Natural killer cell (primary cell): Measurements from ENCODE around the gene CMTM1. TPM values are rescaled to one million over a fixed set of nuclear protein-coding genes. Genes with fewer than 3 reads are reported as not detected.

Experiments
- ATAC-seq, 3 donors: fragments of 150-1000 bp in 2 of 3; fragments of 200-7000 bp in 1 of 3; cut with Tn5 transposase; 1 replicate in 1 of 3; 2 replicates in 2 of 3; pipeline ENCODE4 v1.10.0; 2021; ENCODE audit warnings: mild to moderate bottlenecking in 2 of 3, moderate library complexity in 2 of 3
- DNase-seq, 2 donors: peaks; one replicate each; pipeline versions ENCODE4 v3.0.0 to v3.0.0-alpha.2; 2013 to 2021; ENCODE audit warnings: mixed read lengths in 1 of 2
- H3K27ac ChIP-seq: one replicate; pipeline ENCODE4 v1.5.1; 2013; ENCODE audit warnings: mild to moderate bottlenecking, low read length
- H3K27me3 ChIP-seq: one replicate; pipeline ENCODE4 v1.6.1; 2013; ENCODE audit warnings: low read length; ENCODE audit not compliant: control insufficient read depth, insufficient read depth
- H3K36me3 ChIP-seq: one replicate; pipeline ENCODE4 v1.6.1; 2013; ENCODE audit warnings: low read length; ENCODE audit not compliant: control insufficient read depth, insufficient read depth
- H3K4me1 ChIP-seq: one replicate; pipeline ENCODE4 v1.6.1; 2013; ENCODE audit warnings: low read length; ENCODE audit not compliant: control insufficient read depth, insufficient read depth
- H3K4me3 ChIP-seq: one replicate; pipeline ENCODE4 v1.5.1; 2013; ENCODE audit warnings: low read length
- H3K9me3 ChIP-seq: one replicate; pipeline ENCODE4 v1.6.1; 2013; ENCODE audit warnings: low read length; ENCODE audit not compliant: control insufficient read depth, insufficient read depth
- H3K27ac Mint-ChIP-seq, 2 donors: one replicate each; pipeline ENCODE4 v1.8.0; 2022; ENCODE audit warnings: mild to moderate bottlenecking in 2 of 2, mixed read lengths in 2 of 2, moderate library complexity in 1 of 2
- H3K27me3 Mint-ChIP-seq, 2 donors: one replicate each; pipeline ENCODE4 v1.8.0; 2022; ENCODE audit warnings: low read depth in 2 of 2, mixed read lengths in 2 of 2
- H3K36me3 Mint-ChIP-seq: one replicate; pipeline ENCODE4 v1.8.0; 2022; ENCODE audit warnings: mixed read lengths
- H3K4me1 Mint-ChIP-seq, 2 donors: one replicate each; pipeline ENCODE4 v1.8.0; 2022; ENCODE audit warnings: mixed read lengths in 2 of 2
- H3K4me3 Mint-ChIP-seq: one replicate; pipeline ENCODE4 v1.8.0; 2022; ENCODE audit warnings: mild to moderate bottlenecking, moderate library complexity, mixed read lengths
- H3K9me3 Mint-ChIP-seq, 2 donors: one replicate each; pipeline ENCODE4 v1.8.0; 2022; ENCODE audit warnings: mixed read lengths in 2 of 2
- CTCF ChIP-seq: fragments of 200-600 bp; IDR thresholded peaks from one replicate; pipeline ENCODE4 v1.8.0; 2022; ENCODE audit warnings: antibody characterized with exemption
- WGBS: methylation state at CpG from one replicate; pipeline ENCODE4 v1.1.7; 2013; ENCODE audit warnings: missing lambda C conversion rate; ENCODE audit not compliant: insufficient coverage; 5-methylcytosine and 5-hydroxymethylcytosine counted together
- intact Hi-C: fragments of 100-400 bp; cut with micrococcal nuclease; formaldehyde crosslinking; loops from one replicate; pipeline ENCODE4 v1.14.2; 2022
- total RNA-seq, 4 donors: library from RNA; stranded (reverse); fragments of 120-200 nt in 1 of 4; gene quantifications; one replicate each; pipeline versions ENCODE4 v1.2.3 to v1.2.4, GENCODE V29; 2013 to 2022

The CMTM1 gene
- total RNA-seq, 3 donors from 2014 or later (not counting 1 experiment from before 2014, with no cell fraction given): 4.4 to 8.5 (median 7.8) TPM

GRCh38 chr16:66517586-66518263, 48.5 kb upstream of the CMTM1 start:
- H3K9me3 ChIP-seq: no peaks in the 10 kb centered on the region
- 89% methylated on average over 8 of the region's 8 CpGs for WGBS
- intact Hi-C loops: loop anchor here (2.0 to 5.0 kb wide), 2 partner anchors 33 to 70 kb away; partner anchors contain the start of gene TK2
- H3K27me3 Mint-ChIP-seq: no peaks in the 10 kb centered on the region
- peaks cover 74% of the 10 kb centered on the region for H3K4me1 ChIP-seq
- H3K4me1 Mint-ChIP-seq: peaks cover 67 to 69% of the 10 kb centered on the region in 2 donors
- peak overlapping the region; percentile 88 for H3K4me3 Mint-ChIP-seq
- H3K4me3 ChIP-seq: no peak overlapping the region
- no peaks in the 10 kb centered on the region for H3K9me3 Mint-ChIP-seq
- TF ChIP-seq CTCF: no peak
- peak overlapping the region; percentile 99 for H3K27ac Mint-ChIP-seq
- DNase-seq: no peak
- no peak for ATAC-seq
- peak overlapping the region; percentile 94 for H3K27ac ChIP-seq
- no peaks in the 10 kb centered on the region for H3K27me3 ChIP-seq
- no peaks in the 10 kb centered on the region for H3K36me3 ChIP-seq
- no peaks in the 10 kb centered on the region for H3K36me3 Mint-ChIP-seq

- Mint-ChIP-seq H3K9me3 (no peaks in the 10 kb centered on the region), H3K27ac (peak overlapping the region; percentile 91 to 99), H3K27me3 (no peaks in the 10 kb centered on the region), H3K4me1 (peaks cover 83 to 89% of the 10 kb centered on the region in 2 donors), H3K36me3 (no peaks in the 10 kb centered on the region), H3K4me3 (peak overlapping the region; percentile 61)
- peaks cover 94% of the 10 kb centered on the region for H3K4me1 ChIP-seq
- WGBS: 92% methylated on average over 11 of the region's 11 CpGs
- H3K36me3 ChIP-seq: no peaks in the 10 kb centered on the region
- H3K27ac ChIP-seq: peak overlapping the region; percentile 87
- DNase-seq (no peak), ATAC-seq (no peak)
- no peaks in the 10 kb centered on the region for H3K9me3 ChIP-seq
- H3K27me3 ChIP-seq: no peaks in the 10 kb centered on the region
- TF ChIP-seq CTCF: no peak
- intact Hi-C loops: loop anchor here (5.0 kb wide), 1 partner anchor 68 kb away; no protein-coding TSS in a partner anchor
- no peak overlapping the region for H3K4me3 ChIP-seq
Measured at GRCh38 chr16:66519482-66520373, 46.5 kb upstream of the CMTM1 start.

- Histone ChIP-seq H3K4me1 (peaks cover 96% of the 10 kb centered on the region), H3K27me3 (no peaks in the 10 kb centered on the region), H3K36me3 (no peaks in the 10 kb centered on the region), H3K27ac (peak overlapping the region; percentile 87), H3K9me3 (no peaks in the 10 kb centered on the region), H3K4me3 (no peak overlapping the region)
- no peaks in the 10 kb centered on the region for H3K36me3 Mint-ChIP-seq
- ATAC-seq (no peak), DNase-seq (peak in 1 of 2 donors; percentile 23)
- peak overlapping the region; percentile 61 for H3K4me3 Mint-ChIP-seq
- intact Hi-C loops: no loop called here
- no peak for TF ChIP-seq CTCF
- H3K9me3 Mint-ChIP-seq: no peaks in the 10 kb centered on the region
- peak overlapping the region; percentile 91 to 99 for H3K27ac Mint-ChIP-seq
- 66% methylated on average over 13 of the region's 14 CpGs for WGBS
- H3K4me1 Mint-ChIP-seq: peaks cover 83 to 89% of the 10 kb centered on the region in 2 donors
- no peaks in the 10 kb centered on the region for H3K27me3 Mint-ChIP-seq
Measured at GRCh38 chr16:66520406-66521170, 45.7 kb upstream of the CMTM1 start.
